Endothelial cell of umbilical vein (primary cell): ENCODE measurements around the gene ERLIN1. TPM values are rescaled to one million over a fixed set of nuclear protein-coding genes. Genes with fewer than 3 reads are reported as not detected.

ENCODE experiments used
- BruUV-seq: library from RNA; stranded (reverse); fragments of 400-500 nt; replicated peaks from 2 replicates; lab custom pipeline; 2021; lab: Mats Ljungman, UMichigan
- CTCF ChIA-PET: fragments of 300-600, 350-600 bp; sonication (Branson Sonifier 250); formaldehyde crosslinking; loops from one replicate; lab custom pipeline; 2021; ENCODE audit warnings: antibody characterized with exemption, inconsistent platforms; lab: Charles Lee
- POLR2A ChIA-PET: fragments of 300-600, 350-600 bp; sonication (Branson Sonifier 250); formaldehyde crosslinking; loops from one replicate; lab custom pipeline; 2021; ENCODE audit warnings: antibody characterized with exemption, inconsistent platforms; lab: Charles Lee
- DNase-seq: peaks from one replicate; pipeline ENCODE4 v3.0.0-alpha.2; 2011; ENCODE audit warnings: low read depth, low spot score
- FAIRE-seq: peaks from 2 replicates; lab custom pipeline; 2011; peaks lifted over from hg19 to GRCh38; lab: Jason Lieb, UNC
- H2AFZ ChIP-seq: 2 replicates; pipeline ENCODE4 v1.6.0; 2012; ENCODE audit warnings: low read depth, low read length, control low read depth, inconsistent platforms
- H3K27ac ChIP-seq: 2 replicates; pipeline ENCODE4 v1.5.1; 2011; ENCODE audit warnings: low read depth, mild to moderate bottlenecking, control low read depth, low read length, moderate library complexity; ENCODE audit not compliant: insufficient read depth
- H3K27me3 ChIP-seq, 2 experiments: 2 replicates each; pipeline versions ENCODE4 v1.6.0 to v1.6.1; 2011; ENCODE audit warnings: low read length in 2 of 2, mixed read lengths in 1 of 2; ENCODE audit not compliant: control insufficient read depth in 2 of 2, insufficient read depth in 2 of 2
- H3K36me3 ChIP-seq, 2 experiments: 2 replicates in 1 of 2; 3 replicates in 1 of 2; pipeline ENCODE4 v1.5.1; 2011; ENCODE audit warnings: low read length in 2 of 2, mild to moderate bottlenecking in 1 of 2, moderate library complexity in 1 of 2; ENCODE audit not compliant: control insufficient read depth in 2 of 2, insufficient read depth in 2 of 2; ENCODE audit errors: extremely low read depth in 1 of 2
- H3K4me1 ChIP-seq: 3 replicates; pipeline ENCODE4 v1.5.1; 2011; ENCODE audit warnings: mild to moderate bottlenecking, low read length; ENCODE audit not compliant: control insufficient read depth, insufficient read depth; ENCODE audit errors: extremely low read depth
- H3K4me2 ChIP-seq: 2 replicates; pipeline ENCODE4 v1.6.1; 2011; ENCODE audit warnings: low read length, control low read depth, mixed read lengths; ENCODE audit not compliant: insufficient read depth
- H3K4me3 ChIP-seq, 3 experiments: fragments of 200-600 bp in 1 of 3; sonication (generic), shearing (Covaris generic) in 1 of 3; replicated peaks in 1 of 3; 2 replicates each; pipeline ENCODE4 v1.5.1; 2011 to 2016; ENCODE audit warnings: control low read depth in 3 of 3, low read length in 3 of 3, mild to moderate bottlenecking in 2 of 3, inconsistent platforms in 1 of 3, low read depth in 1 of 3, moderate library complexity in 1 of 3; ENCODE audit not compliant: insufficient read depth in 1 of 3
- H3K79me2 ChIP-seq: 2 replicates; pipeline ENCODE4 v1.6.0; 2012; ENCODE audit warnings: low read length, inconsistent platforms; ENCODE audit not compliant: control insufficient read depth, insufficient read depth
- H3K9ac ChIP-seq: replicated peaks from 2 replicates; pipeline ENCODE3; 2011; ENCODE audit warnings: low read length, control low read depth; ENCODE audit not compliant: insufficient read depth; ENCODE audit errors: extremely low read depth
- H3K9me1 ChIP-seq: replicated peaks from 3 replicates; pipeline ENCODE4 v1.6.0; 2011; ENCODE audit warnings: mild to moderate bottlenecking, low read length; ENCODE audit not compliant: control insufficient read depth, insufficient read depth; ENCODE audit errors: extremely low read depth
- H3K9me3 ChIP-seq: replicated peaks from 2 replicates; pipeline ENCODE4 v1.5.1; 2012; ENCODE audit warnings: low read length, inconsistent platforms; ENCODE audit not compliant: control insufficient read depth, insufficient read depth
- H4K20me1 ChIP-seq: replicated peaks from 2 replicates; pipeline ENCODE3; 2011; ENCODE audit warnings: mild to moderate bottlenecking, low read length; ENCODE audit not compliant: control insufficient read depth, insufficient read depth; ENCODE audit errors: extremely low read depth
- EZH2 ChIP-seq: IDR thresholded peaks from 2 replicates; pipeline ENCODE4 v1.6.1; 2012; ENCODE audit warnings: borderline replicate concordance, low read depth, mild to moderate bottlenecking, moderate library complexity, low read length, inconsistent platforms; ENCODE audit not compliant: severe bottlenecking
- FOS ChIP-seq: IDR thresholded peaks from 2 replicates; pipeline ENCODE4 v1.6.1; 2011; ENCODE audit warnings: mild to moderate bottlenecking, low read length, moderate library complexity, borderline replicate concordance; ENCODE audit not compliant: insufficient read depth
- GATA2 ChIP-seq: IDR thresholded peaks from 2 replicates; pipeline ENCODE4 v1.7.0; 2011; ENCODE audit warnings: low read depth, mild to moderate bottlenecking, moderate library complexity, mixed read lengths, low read length; ENCODE audit not compliant: insufficient read length, insufficient read depth
- JUN ChIP-seq: IDR thresholded peaks from 2 replicates; pipeline ENCODE4 v1.6.1; 2011; ENCODE audit warnings: borderline replicate concordance, low read depth; ENCODE audit not compliant: insufficient read length, insufficient read depth
- MYC ChIP-seq: IDR thresholded peaks from one replicate; pipeline ENCODE4 v1.6.1; 2011; ENCODE audit warnings: mild to moderate bottlenecking, low read depth, low read length
- POLR2A ChIP-seq: IDR thresholded peaks from 2 replicates; pipeline ENCODE4 v1.6.1; 2012; ENCODE audit warnings: low read depth, mild to moderate bottlenecking, control low read depth, low read length
- POLR2AphosphoS5 ChIP-seq: IDR thresholded peaks from 2 replicates; pipeline ENCODE4 v1.6.1; 2012; ENCODE audit warnings: low read depth, mild to moderate bottlenecking, control low read depth, low read length, moderate library complexity; ENCODE audit not compliant: insufficient read depth
- dilution Hi-C: fragments of 300-500 bp; cut with MboI; formaldehyde crosslinking; loops from one replicate; pipeline ENCODE4 v1.15.0; 2019; ENCODE audit warnings: low sequenced_read_pairs; ENCODE audit not compliant: extremely low pct_ligation_motif_present
- intact Hi-C: fragments of 100-400 bp; cut with micrococcal nuclease; formaldehyde crosslinking; loops from one replicate; pipeline ENCODE4 v1.10.0; 2022
- polyA plus RNA-seq, 4 experiments: library from polyadenylated mRNA; depleted of rRNA in 3 of 4; stranded (reverse) in 3 of 4; unstranded in 1 of 4; fragments of >200 nt; gene quantifications; 2 replicates each; pipeline versions ENCODE4 v1.2.1 to v1.2.3, GENCODE V29; 2011 to 2012; ENCODE audit warnings: missing spikeins in 1 of 4
- total RNA-seq: library from RNA; stranded (reverse); gene quantifications from 2 replicates; pipeline ENCODE4 v1.2.3, GENCODE V29; 2021
- TF ChIP-seq, protein P1 (sequence below), 2 donors: IDR thresholded peaks; 1 replicate in 1 of 2; 2 replicates in 1 of 2; pipeline ENCODE4 v1.5.1; 2011; ENCODE audit warnings: low read length in 2 of 2, mild to moderate bottlenecking in 2 of 2, moderate library complexity in 2 of 2, control low read depth in 1 of 2, inconsistent platforms in 1 of 2, low read depth in 1 of 2; ENCODE audit not compliant: insufficient read depth in 1 of 2; ENCODE audit errors: extremely low read depth in 1 of 2
- TF ChIP-seq, protein P2 (sequence below): IDR thresholded peaks from 2 replicates; pipeline ENCODE4 v1.6.1; 2011; ENCODE audit not compliant: insufficient read depth, insufficient read length

Gene ERLIN1
- total and polyA plus RNA-seq, 2 donors (not counting 3 experiments of a cell fraction or from before 2014, with no cell fraction given), result 30.7 to 51.0 TPM

DNA sequence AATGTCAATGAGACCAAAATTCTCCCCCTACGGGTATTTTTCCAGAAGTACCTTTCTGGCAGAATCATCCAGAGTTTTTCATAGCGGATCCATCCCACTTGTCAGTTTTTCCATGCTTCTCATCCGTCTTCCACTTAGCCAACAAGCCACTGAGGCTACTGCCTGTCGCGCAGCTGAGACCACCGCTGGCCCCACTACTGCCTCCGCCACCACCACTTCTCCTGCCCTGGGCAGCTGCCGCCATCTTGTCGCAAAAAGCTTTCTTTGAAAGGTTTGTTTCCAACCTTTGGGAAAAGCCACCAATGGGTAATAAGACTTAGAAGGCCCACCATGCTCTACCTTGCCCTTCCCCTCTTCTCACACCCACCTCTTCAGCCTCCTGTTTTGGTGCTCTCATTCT, 42.1 kb downstream of the ERLIN1 start:
- POLR2A ChIA-PET, result no interaction called here

More for the DNA sequence above, 42.1 kb downstream of the ERLIN1 start:
- DNase-seq (no peak), FAIRE-seq (no peak)
- no peak overlapping the region for H3K9ac ChIP-seq
- no TSS peak for BruUV-seq
- no peaks in the 10 kb centered on the region for H3K79me2 ChIP-seq
- H3K4me1 ChIP-seq, result no peaks in the 10 kb centered on the region
- no peak overlapping the region for H3K4me3 ChIP-seq
- peaks cover 9 to 21% of the 10 kb centered on the region in 2 experiments for H3K27me3 ChIP-seq
- TF ChIP-seq GATA2 (no peak), POLR2AphosphoS5 (no peak), EZH2 (no peak), POLR2A (no peak), FOS (no peak), MYC (no peak), JUN (no peak)
- TF ChIP-seq, protein P1, sequence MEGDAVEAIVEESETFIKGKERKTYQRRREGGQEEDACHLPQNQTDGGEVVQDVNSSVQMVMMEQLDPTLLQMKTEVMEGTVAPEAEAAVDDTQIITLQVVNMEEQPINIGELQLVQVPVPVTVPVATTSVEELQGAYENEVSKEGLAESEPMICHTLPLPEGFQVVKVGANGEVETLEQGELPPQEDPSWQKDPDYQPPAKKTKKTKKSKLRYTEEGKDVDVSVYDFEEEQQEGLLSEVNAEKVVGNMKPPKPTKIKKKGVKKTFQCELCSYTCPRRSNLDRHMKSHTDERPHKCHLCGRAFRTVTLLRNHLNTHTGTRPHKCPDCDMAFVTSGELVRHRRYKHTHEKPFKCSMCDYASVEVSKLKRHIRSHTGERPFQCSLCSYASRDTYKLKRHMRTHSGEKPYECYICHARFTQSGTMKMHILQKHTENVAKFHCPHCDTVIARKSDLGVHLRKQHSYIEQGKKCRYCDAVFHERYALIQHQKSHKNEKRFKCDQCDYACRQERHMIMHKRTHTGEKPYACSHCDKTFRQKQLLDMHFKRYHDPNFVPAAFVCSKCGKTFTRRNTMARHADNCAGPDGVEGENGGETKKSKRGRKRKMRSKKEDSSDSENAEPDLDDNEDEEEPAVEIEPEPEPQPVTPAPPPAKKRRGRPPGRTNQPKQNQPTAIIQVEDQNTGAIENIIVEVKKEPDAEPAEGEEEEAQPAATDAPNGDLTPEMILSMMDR (IDR thresholded peaks at IDR 0.05; ENCODE audit: extremely low read depth in 1 of 2, insufficient read depth in 1 of 2, low read depth in 1 of 2, low read length in 2 of 2), result no peak
- TF ChIP-seq, protein P2, sequence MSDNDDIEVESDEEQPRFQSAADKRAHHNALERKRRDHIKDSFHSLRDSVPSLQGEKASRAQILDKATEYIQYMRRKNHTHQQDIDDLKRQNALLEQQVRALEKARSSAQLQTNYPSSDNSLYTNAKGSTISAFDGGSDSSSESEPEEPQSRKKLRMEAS, result no peak
- H2AFZ ChIP-seq, result no peak overlapping the region
- CTCF ChIA-PET, result interaction anchor here (1.2 kb wide), 1 partner anchor 11 kb away, joined by 3 read pairs; no protein-coding TSS in a partner anchor
- H4K20me1 ChIP-seq, result no peaks in the 10 kb centered on the region
- no peaks in the 10 kb centered on the region for H3K9me3 ChIP-seq
- H3K4me2 ChIP-seq, result no peak overlapping the region
- H3K9me1 ChIP-seq, result no peaks in the 10 kb centered on the region
- no peaks in the 10 kb centered on the region for H3K36me3 ChIP-seq
- intact Hi-C loops (no loop called here), dilution Hi-C loops (no loop called here)
- no peak overlapping the region for H3K27ac ChIP-seq
